GM23338 (cell line): Measurements from ENCODE around the gene KIAA0513. TPM values are rescaled to one million over a fixed set of nuclear protein-coding genes. Genes with fewer than 3 reads are reported as not detected.

Experiments
- ATAC-seq: fragments of 200-7000 bp; cut with Tn5 transposase; 3 replicates; pipeline ENCODE4 v1.9.1; 2020
- DNase-seq: peaks from one replicate; pipeline ENCODE4 v3.0.0-alpha.2; 2015; ENCODE audit warnings: low spot score
- H2AFZ ChIP-seq: fragments of 200-600 bp; sonication (generic); 2 replicates; pipeline ENCODE4 v1.8.0; 2016; ENCODE audit warnings: antibody characterized with exemption, mild to moderate bottlenecking, moderate library complexity
- H3F3A ChIP-seq: fragments of 200-600 bp; sonication (generic); replicated peaks from 2 replicates; pipeline ENCODE4 v1.8.0; 2017; ENCODE audit warnings: antibody characterized with exemption, mixed run types, low read depth
- H3K27ac ChIP-seq: fragments of 200-600 bp; sonication (generic); 2 replicates; pipeline ENCODE4 v1.6.1; 2016; ENCODE audit warnings: low read depth
- H3K27me3 ChIP-seq: fragments of 200-600 bp; sonication (generic); 2 replicates; pipeline ENCODE4 v1.8.0; 2016; ENCODE audit warnings: mild to moderate bottlenecking, mixed run types, moderate library complexity; ENCODE audit not compliant: insufficient read depth
- H3K36me3 ChIP-seq: fragments of 200-600 bp; sonication (generic); 2 replicates; pipeline ENCODE4 v1.8.0; 2016; ENCODE audit warnings: mild to moderate bottlenecking; ENCODE audit not compliant: insufficient read depth
- H3K4me1 ChIP-seq: fragments of 200-600 bp; sonication (generic); 2 replicates; pipeline ENCODE4 v1.8.0; 2016; ENCODE audit warnings: mild to moderate bottlenecking, moderate library complexity; ENCODE audit not compliant: insufficient read depth
- H3K4me2 ChIP-seq: fragments of 200-600 bp; sonication (generic); 2 replicates; pipeline ENCODE4 v1.7.1; 2017; ENCODE audit warnings: mixed run types
- H3K4me3 ChIP-seq: fragments of 200-600 bp; sonication (generic); 2 replicates; pipeline ENCODE4 v1.6.1; 2016; ENCODE audit warnings: mixed run types
- H3K79me2 ChIP-seq: fragments of 200-600 bp; sonication (generic); replicated peaks from 2 replicates; pipeline ENCODE4 v1.8.0; 2017; ENCODE audit warnings: mild to moderate bottlenecking; ENCODE audit not compliant: insufficient read depth
- H3K9me2 ChIP-seq: fragments of 200-600 bp; sonication (generic); 2 replicates; pipeline ENCODE4 v1.8.0; 2017; ENCODE audit not compliant: insufficient read depth
- H4K20me1 ChIP-seq: fragments of 200-600 bp; sonication (generic); replicated peaks from 2 replicates; pipeline ENCODE4 v1.8.0; 2017; ENCODE audit warnings: mild to moderate bottlenecking; ENCODE audit not compliant: insufficient read depth
- H3K27ac Mint-ChIP-seq: 2 replicates; pipeline ENCODE4 v1.8.0; 2020; ENCODE audit warnings: inconsistent platforms, mild to moderate bottlenecking, moderate library complexity, mixed read lengths
- H3K27me3 Mint-ChIP-seq: 3 replicates; pipeline ENCODE4 v1.8.0; 2022; ENCODE audit warnings: low read depth, mild to moderate bottlenecking, moderate library complexity, mixed read lengths, inconsistent platforms; ENCODE audit not compliant: insufficient read depth, poor library complexity
- H3K36me3 Mint-ChIP-seq: 3 replicates; pipeline ENCODE4 v1.8.0; 2021; ENCODE audit warnings: low read depth, mild to moderate bottlenecking, inconsistent platforms, moderate library complexity, mixed read lengths
- H3K4me1 Mint-ChIP-seq: 3 replicates; pipeline ENCODE4 v1.8.0; 2020; ENCODE audit warnings: mild to moderate bottlenecking, inconsistent platforms, mixed read lengths
- H3K4me3 Mint-ChIP-seq: 3 replicates; pipeline ENCODE4 v1.8.0; 2021; ENCODE audit warnings: moderate library complexity, mild to moderate bottlenecking, inconsistent platforms, mixed read lengths
- H3K9me3 Mint-ChIP-seq: 3 replicates; pipeline ENCODE4 v1.8.0; 2020; ENCODE audit warnings: moderate library complexity, mild to moderate bottlenecking, inconsistent platforms, mixed read lengths
- CREB1 ChIP-seq: fragments of 250-450 bp; sonication (Bioruptor Pico); IDR thresholded peaks from 2 replicates; pipeline ENCODE4 v1.5.0; 2020; ENCODE audit warnings: low read depth, mild to moderate bottlenecking, moderate library complexity
- EZH2 ChIP-seq: fragments of 200-600 bp; sonication (generic); IDR thresholded peaks from one replicate; pipeline ENCODE4 v1.8.0; 2017; ENCODE audit warnings: antibody characterized with exemption, mild to moderate bottlenecking, low read depth; ENCODE audit not compliant: unreplicated experiment
- EZH2phosphoT487 ChIP-seq: fragments of 200-600 bp; sonication (generic); IDR thresholded peaks from one replicate; pipeline ENCODE4 v1.8.1; 2018; ENCODE audit warnings: antibody characterized with exemption; ENCODE audit not compliant: unreplicated experiment
- JUNB ChIP-seq: IDR thresholded peaks from one replicate; pipeline ENCODE4 v1.6.1; 2016; ENCODE audit warnings: antibody characterized with exemption; ENCODE audit not compliant: unreplicated experiment
- NANOG ChIP-seq: IDR thresholded peaks from 2 replicates; pipeline ENCODE4 v1.6.1; 2016; ENCODE audit warnings: antibody characterized with exemption, borderline replicate concordance
- POLR2AphosphoS5 ChIP-seq: IDR thresholded peaks from 2 replicates; pipeline ENCODE4 v1.6.1; 2016; ENCODE audit warnings: antibody characterized with exemption, low read depth
- STAT1 ChIP-seq: IDR thresholded peaks from one replicate; pipeline ENCODE4 v1.6.1; 2016; ENCODE audit warnings: antibody characterized with exemption; ENCODE audit not compliant: unreplicated experiment
- ZNF114 ChIP-seq: fragments of 250-450 bp; sonication (Bioruptor Pico); IDR thresholded peaks from 2 replicates; pipeline ENCODE4 v1.5.0; 2020; ENCODE audit warnings: mild to moderate bottlenecking, moderate library complexity
- ZNF331 ChIP-seq: fragments of 250-450 bp; sonication (Bioruptor Pico); IDR thresholded peaks from 2 replicates; pipeline ENCODE4 v1.5.0; 2020; ENCODE audit warnings: low read depth, mild to moderate bottlenecking, moderate library complexity
- polyA plus RNA-seq: library from polyadenylated mRNA; unstranded; fragments of >200 nt; fragmentation: Nextera tagmentation; extraction: Ambion mirVana; gene quantifications from 2 replicates; pipeline ENCODE4 v1.2.1, GENCODE V29; 2016
- total RNA-seq: library from RNA; depleted of rRNA; stranded (reverse); fragments of >200 nt; shearing (Covaris generic); gene quantifications from 2 replicates; pipeline ENCODE4 v1.2.3, GENCODE V29; 2014
- TF ChIP-seq, protein P1 (sequence below): IDR thresholded peaks from one replicate; pipeline ENCODE4 v1.6.1; 2018; ENCODE audit warnings: antibody characterized with exemption; ENCODE audit not compliant: unreplicated experiment
- TF ChIP-seq, protein P2 (sequence below), 2 experiments: fragments of 200-600 bp in 1 of 2; sonication (generic) in 1 of 2; conservative IDR thresholded peaks; 2 replicates each; pipeline versions ENCODE4 v1.5.1 to v1.6.1; 2016 to 2017; ENCODE audit warnings: antibody characterized with exemption in 2 of 2, low read depth in 2 of 2, mild to moderate bottlenecking in 2 of 2, moderate library complexity in 1 of 2
- TF ChIP-seq, protein P3 (sequence below): IDR thresholded peaks from 2 replicates; pipeline ENCODE4 v1.6.1; 2016; ENCODE audit warnings: antibody characterized with exemption
- TF ChIP-seq, protein P4 (sequence below): fragments of 250-450 bp; sonication (Bioruptor Pico); IDR thresholded peaks from 2 replicates; pipeline ENCODE4 v1.5.0; 2020; ENCODE audit warnings: mild to moderate bottlenecking, moderate library complexity

The KIAA0513 gene
- total and polyA plus RNA-seq, 2 experiments from 2014 or later = 2.1 to 8.7 TPM

GRCh38 chr16:85127379-85127723, 99.8 kb downstream of the KIAA0513 start:
- no peak overlapping the region for H3K27ac Mint-ChIP-seq
- no peak overlapping the region; the same call in 2 of the 3 replicates for H3K4me3 Mint-ChIP-seq
- peaks cover 41% of the 10 kb centered on the region for H3K4me1 Mint-ChIP-seq
- Histone ChIP-seq H3K4me1 (peaks cover 26% of the 10 kb centered on the region), H3K36me3 (no peaks in the 10 kb centered on the region), H3K27ac (no peak overlapping the region), H3K9me2 (no peaks in the 10 kb centered on the region), H3K79me2 (no peaks in the 10 kb centered on the region), H2AFZ (peak overlapping the region; percentile 52; the same call in 1 of the 2 replicates), H3K27me3 (no peaks in the 10 kb centered on the region), H3F3A (peaks cover 15% of the 10 kb centered on the region; the same call in 1 of the 2 replicates), H3K4me3 (no peak overlapping the region; the same call in 1 of the 2 replicates), H3K4me2 (peak overlapping the region; percentile 75), H4K20me1 (no peaks in the 10 kb centered on the region)
- no peak for TF ChIP-seq POLR2AphosphoS5
- TF ChIP-seq, protein P1, sequence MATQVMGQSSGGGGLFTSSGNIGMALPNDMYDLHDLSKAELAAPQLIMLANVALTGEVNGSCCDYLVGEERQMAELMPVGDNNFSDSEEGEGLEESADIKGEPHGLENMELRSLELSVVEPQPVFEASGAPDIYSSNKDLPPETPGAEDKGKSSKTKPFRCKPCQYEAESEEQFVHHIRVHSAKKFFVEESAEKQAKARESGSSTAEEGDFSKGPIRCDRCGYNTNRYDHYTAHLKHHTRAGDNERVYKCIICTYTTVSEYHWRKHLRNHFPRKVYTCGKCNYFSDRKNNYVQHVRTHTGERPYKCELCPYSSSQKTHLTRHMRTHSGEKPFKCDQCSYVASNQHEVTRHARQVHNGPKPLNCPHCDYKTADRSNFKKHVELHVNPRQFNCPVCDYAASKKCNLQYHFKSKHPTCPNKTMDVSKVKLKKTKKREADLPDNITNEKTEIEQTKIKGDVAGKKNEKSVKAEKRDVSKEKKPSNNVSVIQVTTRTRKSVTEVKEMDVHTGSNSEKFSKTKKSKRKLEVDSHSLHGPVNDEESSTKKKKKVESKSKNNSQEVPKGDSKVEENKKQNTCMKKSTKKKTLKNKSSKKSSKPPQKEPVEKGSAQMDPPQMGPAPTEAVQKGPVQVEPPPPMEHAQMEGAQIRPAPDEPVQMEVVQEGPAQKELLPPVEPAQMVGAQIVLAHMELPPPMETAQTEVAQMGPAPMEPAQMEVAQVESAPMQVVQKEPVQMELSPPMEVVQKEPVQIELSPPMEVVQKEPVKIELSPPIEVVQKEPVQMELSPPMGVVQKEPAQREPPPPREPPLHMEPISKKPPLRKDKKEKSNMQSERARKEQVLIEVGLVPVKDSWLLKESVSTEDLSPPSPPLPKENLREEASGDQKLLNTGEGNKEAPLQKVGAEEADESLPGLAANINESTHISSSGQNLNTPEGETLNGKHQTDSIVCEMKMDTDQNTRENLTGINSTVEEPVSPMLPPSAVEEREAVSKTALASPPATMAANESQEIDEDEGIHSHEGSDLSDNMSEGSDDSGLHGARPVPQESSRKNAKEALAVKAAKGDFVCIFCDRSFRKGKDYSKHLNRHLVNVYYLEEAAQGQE = no peak
- TF ChIP-seq, protein P2, sequence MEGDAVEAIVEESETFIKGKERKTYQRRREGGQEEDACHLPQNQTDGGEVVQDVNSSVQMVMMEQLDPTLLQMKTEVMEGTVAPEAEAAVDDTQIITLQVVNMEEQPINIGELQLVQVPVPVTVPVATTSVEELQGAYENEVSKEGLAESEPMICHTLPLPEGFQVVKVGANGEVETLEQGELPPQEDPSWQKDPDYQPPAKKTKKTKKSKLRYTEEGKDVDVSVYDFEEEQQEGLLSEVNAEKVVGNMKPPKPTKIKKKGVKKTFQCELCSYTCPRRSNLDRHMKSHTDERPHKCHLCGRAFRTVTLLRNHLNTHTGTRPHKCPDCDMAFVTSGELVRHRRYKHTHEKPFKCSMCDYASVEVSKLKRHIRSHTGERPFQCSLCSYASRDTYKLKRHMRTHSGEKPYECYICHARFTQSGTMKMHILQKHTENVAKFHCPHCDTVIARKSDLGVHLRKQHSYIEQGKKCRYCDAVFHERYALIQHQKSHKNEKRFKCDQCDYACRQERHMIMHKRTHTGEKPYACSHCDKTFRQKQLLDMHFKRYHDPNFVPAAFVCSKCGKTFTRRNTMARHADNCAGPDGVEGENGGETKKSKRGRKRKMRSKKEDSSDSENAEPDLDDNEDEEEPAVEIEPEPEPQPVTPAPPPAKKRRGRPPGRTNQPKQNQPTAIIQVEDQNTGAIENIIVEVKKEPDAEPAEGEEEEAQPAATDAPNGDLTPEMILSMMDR (conservative IDR thresholded peaks at IDR 0.05; ENCODE audit: low read depth in 2 of 2) = no peak
- no peak for TF ChIP-seq ZNF331 (CRISPR knock-in tag)
- no peak for TF ChIP-seq CREB1
- no peak for TF ChIP-seq ZNF114 (CRISPR knock-in tag)
- TF ChIP-seq EZH2phosphoT487 = no peak
- TF ChIP-seq JUNB = no peak
- TF ChIP-seq, protein P3, sequence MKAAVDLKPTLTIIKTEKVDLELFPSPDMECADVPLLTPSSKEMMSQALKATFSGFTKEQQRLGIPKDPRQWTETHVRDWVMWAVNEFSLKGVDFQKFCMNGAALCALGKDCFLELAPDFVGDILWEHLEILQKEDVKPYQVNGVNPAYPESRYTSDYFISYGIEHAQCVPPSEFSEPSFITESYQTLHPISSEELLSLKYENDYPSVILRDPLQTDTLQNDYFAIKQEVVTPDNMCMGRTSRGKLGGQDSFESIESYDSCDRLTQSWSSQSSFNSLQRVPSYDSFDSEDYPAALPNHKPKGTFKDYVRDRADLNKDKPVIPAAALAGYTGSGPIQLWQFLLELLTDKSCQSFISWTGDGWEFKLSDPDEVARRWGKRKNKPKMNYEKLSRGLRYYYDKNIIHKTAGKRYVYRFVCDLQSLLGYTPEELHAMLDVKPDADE = no peak
- TF ChIP-seq, protein P4, sequence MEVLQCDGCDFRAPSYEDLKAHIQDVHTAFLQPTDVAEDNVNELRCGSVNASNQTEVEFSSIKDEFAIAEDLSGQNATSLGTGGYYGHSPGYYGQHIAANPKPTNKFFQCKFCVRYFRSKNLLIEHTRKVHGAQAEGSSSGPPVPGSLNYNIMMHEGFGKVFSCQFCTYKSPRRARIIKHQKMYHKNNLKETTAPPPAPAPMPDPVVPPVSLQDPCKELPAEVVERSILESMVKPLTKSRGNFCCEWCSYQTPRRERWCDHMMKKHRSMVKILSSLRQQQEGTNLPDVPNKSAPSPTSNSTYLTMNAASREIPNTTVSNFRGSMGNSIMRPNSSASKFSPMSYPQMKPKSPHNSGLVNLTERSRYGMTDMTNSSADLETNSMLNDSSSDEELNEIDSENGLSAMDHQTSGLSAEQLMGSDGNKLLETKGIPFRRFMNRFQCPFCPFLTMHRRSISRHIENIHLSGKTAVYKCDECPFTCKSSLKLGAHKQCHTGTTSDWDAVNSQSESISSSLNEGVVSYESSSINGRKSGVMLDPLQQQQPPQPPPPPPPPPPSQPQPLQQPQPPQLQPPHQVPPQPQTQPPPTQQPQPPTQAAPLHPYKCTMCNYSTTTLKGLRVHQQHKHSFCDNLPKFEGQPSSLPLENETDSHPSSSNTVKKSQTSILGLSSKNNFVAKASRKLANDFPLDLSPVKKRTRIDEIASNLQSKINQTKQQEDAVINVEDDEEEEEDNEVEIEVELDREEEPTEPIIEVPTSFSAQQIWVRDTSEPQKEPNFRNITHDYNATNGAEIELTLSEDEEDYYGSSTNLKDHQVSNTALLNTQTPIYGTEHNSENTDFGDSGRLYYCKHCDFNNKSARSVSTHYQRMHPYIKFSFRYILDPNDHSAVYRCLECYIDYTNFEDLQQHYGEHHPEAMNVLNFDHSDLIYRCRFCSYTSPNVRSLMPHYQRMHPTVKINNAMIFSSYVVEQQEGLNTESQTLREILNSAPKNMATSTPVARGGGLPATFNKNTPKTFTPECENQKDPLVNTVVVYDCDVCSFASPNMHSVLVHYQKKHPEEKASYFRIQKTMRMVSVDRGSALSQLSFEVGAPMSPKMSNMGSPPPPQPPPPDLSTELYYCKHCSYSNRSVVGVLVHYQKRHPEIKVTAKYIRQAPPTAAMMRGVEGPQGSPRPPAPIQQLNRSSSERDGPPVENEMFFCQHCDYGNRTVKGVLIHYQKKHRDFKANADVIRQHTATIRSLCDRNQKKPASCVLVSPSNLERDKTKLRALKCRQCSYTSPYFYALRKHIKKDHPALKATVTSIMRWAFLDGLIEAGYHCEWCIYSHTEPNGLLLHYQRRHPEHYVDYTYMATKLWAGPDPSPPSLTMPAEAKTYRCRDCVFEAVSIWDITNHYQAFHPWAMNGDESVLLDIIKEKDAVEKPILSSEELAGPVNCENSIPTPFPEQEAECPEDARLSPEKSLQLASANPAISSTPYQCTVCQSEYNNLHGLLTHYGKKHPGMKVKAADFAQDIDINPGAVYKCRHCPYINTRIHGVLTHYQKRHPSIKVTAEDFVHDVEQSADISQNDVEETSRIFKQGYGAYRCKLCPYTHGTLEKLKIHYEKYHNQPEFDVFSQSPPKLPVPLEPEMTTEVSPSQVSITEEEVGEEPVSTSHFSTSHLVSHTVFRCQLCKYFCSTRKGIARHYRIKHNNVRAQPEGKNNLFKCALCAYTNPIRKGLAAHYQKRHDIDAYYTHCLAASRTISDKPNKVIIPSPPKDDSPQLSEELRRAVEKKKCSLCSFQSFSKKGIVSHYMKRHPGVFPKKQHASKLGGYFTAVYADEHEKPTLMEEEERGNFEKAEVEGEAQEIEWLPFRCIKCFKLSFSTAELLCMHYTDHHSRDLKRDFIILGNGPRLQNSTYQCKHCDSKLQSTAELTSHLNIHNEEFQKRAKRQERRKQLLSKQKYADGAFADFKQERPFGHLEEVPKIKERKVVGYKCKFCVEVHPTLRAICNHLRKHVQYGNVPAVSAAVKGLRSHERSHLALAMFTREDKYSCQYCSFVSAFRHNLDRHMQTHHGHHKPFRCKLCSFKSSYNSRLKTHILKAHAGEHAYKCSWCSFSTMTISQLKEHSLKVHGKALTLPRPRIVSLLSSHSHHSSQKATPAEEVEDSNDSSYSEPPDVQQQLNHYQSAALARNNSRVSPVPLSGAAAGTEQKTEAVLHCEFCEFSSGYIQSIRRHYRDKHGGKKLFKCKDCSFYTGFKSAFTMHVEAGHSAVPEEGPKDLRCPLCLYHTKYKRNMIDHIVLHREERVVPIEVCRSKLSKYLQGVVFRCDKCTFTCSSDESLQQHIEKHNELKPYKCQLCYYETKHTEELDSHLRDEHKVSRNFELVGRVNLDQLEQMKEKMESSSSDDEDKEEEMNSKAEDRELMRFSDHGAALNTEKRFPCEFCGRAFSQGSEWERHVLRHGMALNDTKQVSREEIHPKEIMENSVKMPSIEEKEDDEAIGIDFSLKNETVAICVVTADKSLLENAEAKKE (CRISPR knock-in tag) = no peak
- TF ChIP-seq EZH2 = no peak
- TF ChIP-seq NANOG = no peak
- TF ChIP-seq STAT1 = no peak
- H3K27me3 Mint-ChIP-seq = peaks cover 22% of the 10 kb centered on the region
- ATAC-seq (no peak), DNase-seq (no peak)
- 0 out of 3 replicates have a peak, but pooled peaks cover 2% of the 10 kb centered on the region for H3K36me3 Mint-ChIP-seq
- H3K9me3 Mint-ChIP-seq = 0 out of 3 replicates have a peak, but pooled peaks cover 5% of the 10 kb centered on the region
